GM12864 (cell line): ENCODE results near the gene GALNTL6.
A peak's percentile ranks its signal among the peaks of the same experiment; 100 is the strongest.

Experiments
- DNase-seq: peaks from one replicate; pipeline ENCODE4 v3.0.0-alpha.2; 2011; ENCODE audit warnings: low read depth
- H3K4me3 ChIP-seq: 2 replicates; pipeline ENCODE4 v1.5.1; 2011; ENCODE audit warnings: mild to moderate bottlenecking, low read depth, low read length, control low read depth
- TF ChIP-seq, protein P1 (sequence below): IDR thresholded peaks from 2 replicates; pipeline ENCODE4 v1.5.1; 2011; ENCODE audit warnings: low read depth, mild to moderate bottlenecking, moderate library complexity, low read length, control low read depth, inconsistent platforms; ENCODE audit errors: missing control alignments

The GALNTL6 gene

DNA sequence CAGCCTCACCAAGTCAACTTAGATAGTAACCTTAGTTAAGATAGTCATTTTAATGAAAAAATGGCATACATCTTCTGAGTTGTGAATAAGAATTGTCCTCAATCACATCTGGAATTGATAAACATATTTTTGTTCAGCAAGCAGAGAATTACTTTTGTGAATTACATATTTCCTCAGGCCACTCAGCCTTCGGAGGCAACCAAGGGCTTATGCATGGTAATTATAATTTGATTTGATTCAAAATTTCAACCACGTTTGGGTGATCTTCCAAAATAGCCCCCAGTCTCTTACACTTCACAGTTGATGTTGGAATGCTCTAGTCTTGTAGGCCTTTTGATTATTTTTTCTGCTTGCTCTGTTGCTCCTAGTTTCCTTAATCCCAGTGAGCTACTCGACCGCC, 63.4 kb downstream of the GALNTL6 start:
- no peak overlapping the region for H3K4me3 ChIP-seq
- TF ChIP-seq, protein P1, sequence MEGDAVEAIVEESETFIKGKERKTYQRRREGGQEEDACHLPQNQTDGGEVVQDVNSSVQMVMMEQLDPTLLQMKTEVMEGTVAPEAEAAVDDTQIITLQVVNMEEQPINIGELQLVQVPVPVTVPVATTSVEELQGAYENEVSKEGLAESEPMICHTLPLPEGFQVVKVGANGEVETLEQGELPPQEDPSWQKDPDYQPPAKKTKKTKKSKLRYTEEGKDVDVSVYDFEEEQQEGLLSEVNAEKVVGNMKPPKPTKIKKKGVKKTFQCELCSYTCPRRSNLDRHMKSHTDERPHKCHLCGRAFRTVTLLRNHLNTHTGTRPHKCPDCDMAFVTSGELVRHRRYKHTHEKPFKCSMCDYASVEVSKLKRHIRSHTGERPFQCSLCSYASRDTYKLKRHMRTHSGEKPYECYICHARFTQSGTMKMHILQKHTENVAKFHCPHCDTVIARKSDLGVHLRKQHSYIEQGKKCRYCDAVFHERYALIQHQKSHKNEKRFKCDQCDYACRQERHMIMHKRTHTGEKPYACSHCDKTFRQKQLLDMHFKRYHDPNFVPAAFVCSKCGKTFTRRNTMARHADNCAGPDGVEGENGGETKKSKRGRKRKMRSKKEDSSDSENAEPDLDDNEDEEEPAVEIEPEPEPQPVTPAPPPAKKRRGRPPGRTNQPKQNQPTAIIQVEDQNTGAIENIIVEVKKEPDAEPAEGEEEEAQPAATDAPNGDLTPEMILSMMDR: no peak
- DNase-seq: no peak

DNA sequence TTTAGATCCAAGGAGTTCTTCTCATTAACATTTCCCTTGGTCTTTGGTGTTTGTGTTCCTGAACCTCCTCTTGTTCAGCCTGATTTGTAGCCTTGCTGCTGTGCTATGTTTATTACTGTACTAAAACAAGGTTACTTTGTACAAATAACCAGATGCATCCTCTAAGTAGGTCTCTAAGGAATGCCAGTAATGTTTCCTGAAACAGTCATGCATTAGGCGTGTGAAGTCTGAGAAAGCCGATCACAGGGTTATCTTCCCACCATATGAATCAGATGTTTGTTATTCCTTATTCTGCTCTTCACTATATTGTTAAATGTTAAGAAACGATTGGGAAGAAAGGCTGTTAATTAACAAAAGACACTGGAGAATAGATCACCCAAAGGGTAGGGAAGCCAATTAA, 66.9 kb downstream of the GALNTL6 start:
- H3K4me3 ChIP-seq: no peak overlapping the region
- DNase-seq: no peak
- TF ChIP-seq, protein P1: no peak

DNA sequence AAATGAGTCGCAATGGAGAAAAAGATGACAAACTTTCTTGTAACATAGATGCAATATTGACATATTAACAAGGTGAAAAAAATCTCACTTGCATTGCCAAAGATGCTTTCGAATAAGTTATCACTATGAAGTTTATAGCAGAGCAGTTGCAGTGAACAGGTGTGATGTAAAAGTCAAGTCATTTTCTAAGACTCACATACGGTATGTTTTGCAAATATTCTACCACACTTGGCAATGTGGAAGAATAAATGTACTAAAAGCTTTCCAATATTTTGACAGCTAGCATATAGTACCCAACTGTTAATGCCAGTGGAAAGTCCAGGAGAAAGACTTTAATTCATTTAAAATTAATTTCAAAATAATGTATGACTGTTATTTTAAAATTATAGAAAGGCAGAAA, 76.5 kb downstream of the GALNTL6 start:
- H3K4me3 ChIP-seq: no peak overlapping the region
- DNase-seq: no peak
- TF ChIP-seq, protein P1: no peak

DNA sequence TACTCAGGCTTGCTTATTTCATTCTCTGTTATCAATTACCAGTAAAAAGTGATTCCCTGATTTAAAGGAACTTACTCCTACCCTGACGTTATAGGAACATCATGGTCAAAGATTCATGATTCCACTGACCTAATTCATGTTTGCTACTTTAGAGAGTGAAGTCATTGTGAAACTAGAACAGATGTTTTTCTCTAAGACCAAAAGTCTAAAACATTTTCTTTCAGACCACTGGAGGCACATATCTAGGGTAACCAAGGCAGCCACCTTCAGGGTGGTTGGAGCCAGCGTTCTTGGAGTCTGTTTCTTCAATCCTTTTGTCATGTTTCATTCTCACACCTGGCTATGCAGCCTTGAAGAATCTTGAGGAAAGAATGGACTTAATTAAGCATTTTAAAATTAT, 77.8 kb downstream of the GALNTL6 start:
- no peak for DNase-seq
- TF ChIP-seq, protein P1: peak; percentile 6
- H3K4me3 ChIP-seq: no peak overlapping the region

DNA sequence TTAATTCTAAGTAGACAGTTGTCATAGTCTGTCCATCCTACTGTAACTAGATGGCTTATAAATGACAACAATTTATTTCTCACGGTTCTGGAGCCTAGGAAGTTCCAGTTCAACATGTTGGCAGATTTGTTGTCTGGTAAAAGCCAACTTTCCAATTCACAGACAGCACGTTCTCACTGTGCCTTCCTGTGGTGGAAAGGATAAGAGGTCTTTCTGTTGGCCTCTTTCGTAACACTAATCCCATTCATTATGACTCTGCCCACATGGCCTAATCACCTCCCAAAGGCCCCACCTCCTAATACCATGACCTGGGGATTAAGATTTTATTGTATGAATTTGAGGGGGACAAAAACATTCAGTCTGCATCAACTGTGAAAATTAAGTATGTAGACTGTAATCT, 83.2 kb downstream of the GALNTL6 start:
- TF ChIP-seq, protein P1: no peak
- H3K4me3 ChIP-seq: no peak overlapping the region
- no peak for DNase-seq

DNA sequence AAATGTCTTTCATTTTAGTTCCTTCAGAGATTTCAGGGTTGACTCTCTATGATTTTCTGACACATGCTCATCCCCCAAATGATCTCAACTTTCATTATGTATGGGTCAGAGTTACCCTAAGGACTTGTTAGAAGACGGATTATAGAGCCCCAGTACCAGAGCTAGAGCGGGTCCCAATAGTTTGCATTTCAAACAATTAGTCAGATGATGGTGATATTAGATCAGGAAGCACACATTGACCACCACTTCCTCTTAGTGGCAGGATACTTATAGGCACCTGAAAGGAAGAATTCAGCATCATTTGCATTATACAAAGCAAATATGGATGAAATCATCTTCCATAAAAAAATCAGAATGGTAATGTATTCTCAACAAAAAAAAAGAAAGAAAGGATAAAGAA, 106.1 kb downstream of the GALNTL6 start:
- DNase-seq: no peak
- TF ChIP-seq, protein P1: no peak
- no peak overlapping the region for H3K4me3 ChIP-seq

DNA sequence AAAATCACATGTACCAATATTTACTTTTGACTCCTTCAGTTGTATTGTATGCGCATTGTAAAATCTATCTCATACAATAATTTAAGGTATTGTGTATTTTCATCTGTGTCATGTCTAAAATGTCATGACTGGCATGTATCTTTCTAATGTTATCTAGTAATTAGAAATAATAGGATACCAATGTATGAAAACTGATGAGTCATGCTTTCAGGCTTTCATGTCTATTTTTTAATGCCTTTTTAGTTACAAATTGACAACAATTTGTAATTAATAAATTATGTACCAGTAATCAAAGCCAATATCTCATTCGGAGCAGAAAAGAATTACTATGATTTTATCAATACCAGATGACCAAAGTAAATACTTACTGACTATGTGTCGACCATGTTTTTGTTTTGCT, 107.7 kb downstream of the GALNTL6 start:
- H3K4me3 ChIP-seq: no peak overlapping the region
- TF ChIP-seq, protein P1: no peak
- DNase-seq: no peak
